ENCODE measurements around the gene PNPT1. TPM values are rescaled to one million over a fixed set of nuclear protein-coding genes. Genes with fewer than 3 reads are reported as not detected.

Gene PNPT1
- total and polyA plus RNA-seq, 3 donors from 2014 or later: 15.7 to 20.0 (median 16.8) TPM

DNA sequence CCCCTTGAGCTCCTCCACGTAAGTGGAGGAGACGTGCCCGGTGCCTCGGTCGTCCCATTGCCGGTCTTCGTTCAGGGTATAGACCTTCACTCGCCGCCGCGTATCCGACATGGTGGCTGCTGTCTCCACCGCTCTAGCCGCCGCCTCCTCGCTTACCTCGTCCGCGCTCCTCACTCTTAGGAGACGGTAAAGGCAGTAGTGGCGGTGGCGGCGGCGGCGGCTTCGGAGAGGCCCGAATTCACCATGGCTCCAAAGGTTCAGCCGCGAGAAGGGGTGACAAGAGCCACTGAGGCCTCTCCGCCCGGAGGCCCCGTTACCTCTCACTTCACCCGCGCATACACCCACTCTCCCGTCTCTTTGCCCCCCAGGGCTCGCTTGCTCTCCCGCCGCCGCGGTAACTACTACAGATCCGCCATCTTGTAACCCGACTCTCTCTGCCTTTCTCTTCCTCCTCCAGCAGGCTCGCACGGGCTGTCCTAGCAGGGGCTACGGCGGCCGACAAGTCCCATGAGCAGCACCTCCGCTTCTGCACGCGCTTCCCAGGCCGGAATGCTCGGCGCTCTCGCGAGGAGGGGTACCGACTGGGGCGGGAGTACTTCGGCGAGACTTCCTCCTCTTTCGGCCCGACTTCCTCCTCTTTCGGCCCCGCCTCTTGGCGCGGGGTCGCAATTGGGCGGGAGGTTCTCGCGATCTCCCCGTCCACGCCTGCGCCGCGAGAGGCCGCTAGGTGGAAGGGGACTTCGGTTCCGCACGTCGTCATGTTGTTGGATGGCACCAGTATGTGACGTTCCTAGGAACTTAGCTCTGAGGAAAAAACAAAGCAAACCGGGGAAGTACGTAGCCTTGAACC lies 76.2 kb downstream of the PNPT1 start, which contains the start of gene PPP4R3B:
Gene PPP4R3B (minus strand): TSS at position 448 of the 850 bp plus-strand sequence. CDS start 337 bp downstream, at position 111.
- 0 to 1% methylated on average over 50 to 80 of the region's 82 CpGs for WGBS, 2 donors
- Histone ChIP-seq H3K27ac (peak within 1 kb of the TSS; percentile 96 to 97), H3K36me3 (ENCODE audit: low read depth, missing control alignments) (no peaks in the 10 kb centered on the region), H3K4me1 (peaks cover 19% of the 10 kb centered on the region), H3K9me3 (no peaks in the 10 kb centered on the region), H3K27me3 (no peaks in the 10 kb centered on the region), H3K4me3 (peak within 1 kb of the TSS; percentile 88 to 97)
- TF ChIP-seq, protein P1, sequence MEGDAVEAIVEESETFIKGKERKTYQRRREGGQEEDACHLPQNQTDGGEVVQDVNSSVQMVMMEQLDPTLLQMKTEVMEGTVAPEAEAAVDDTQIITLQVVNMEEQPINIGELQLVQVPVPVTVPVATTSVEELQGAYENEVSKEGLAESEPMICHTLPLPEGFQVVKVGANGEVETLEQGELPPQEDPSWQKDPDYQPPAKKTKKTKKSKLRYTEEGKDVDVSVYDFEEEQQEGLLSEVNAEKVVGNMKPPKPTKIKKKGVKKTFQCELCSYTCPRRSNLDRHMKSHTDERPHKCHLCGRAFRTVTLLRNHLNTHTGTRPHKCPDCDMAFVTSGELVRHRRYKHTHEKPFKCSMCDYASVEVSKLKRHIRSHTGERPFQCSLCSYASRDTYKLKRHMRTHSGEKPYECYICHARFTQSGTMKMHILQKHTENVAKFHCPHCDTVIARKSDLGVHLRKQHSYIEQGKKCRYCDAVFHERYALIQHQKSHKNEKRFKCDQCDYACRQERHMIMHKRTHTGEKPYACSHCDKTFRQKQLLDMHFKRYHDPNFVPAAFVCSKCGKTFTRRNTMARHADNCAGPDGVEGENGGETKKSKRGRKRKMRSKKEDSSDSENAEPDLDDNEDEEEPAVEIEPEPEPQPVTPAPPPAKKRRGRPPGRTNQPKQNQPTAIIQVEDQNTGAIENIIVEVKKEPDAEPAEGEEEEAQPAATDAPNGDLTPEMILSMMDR (IDR thresholded peaks at IDR 0.05): peak; percentile 37 to 81 (median 79)
- peak; percentile 92 for TF ChIP-seq POLR2A (IDR thresholded peaks at IDR 0.05)
- DNase-seq: peak; percentile 99
- intact Hi-C loops (cut with DNase I; ENCODE audit: low total_unique reads): no loop called here

DNA sequence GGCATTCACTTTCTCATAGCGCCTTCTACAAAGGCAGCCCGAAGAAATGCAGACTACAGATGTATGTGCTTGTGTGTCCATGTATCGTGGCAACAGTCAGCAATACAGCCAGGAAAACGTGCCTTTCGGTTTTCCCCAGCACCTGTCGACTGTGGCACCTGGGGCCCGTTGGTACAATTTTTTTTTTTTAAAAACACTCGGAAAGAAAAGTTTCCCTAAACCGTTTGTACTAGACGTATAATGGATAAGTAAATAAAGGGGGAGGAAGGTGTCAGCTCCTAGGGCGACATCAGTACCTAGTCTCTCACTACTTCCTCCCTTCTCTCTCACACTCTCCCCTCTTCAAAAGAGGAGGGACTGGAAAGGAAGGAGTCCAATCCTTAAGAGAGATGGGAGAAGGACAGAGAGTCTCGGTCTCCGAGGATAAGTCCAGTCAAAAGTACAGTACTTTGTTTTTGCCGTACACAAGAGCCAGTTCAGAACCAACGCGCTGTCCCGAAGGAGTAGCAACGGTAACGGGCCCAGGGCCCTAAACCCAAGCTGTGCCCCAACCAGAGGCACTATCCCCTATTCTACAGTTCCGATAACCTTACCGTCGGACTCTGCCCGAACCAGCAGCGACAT lies 77.0 kb downstream of the PNPT1 start:
- Histone ChIP-seq H3K4me3 (peak overlapping the region; percentile 88 to 97), H3K4me1 (peaks cover 19% of the 10 kb centered on the region), H3K27me3 (no peaks in the 10 kb centered on the region), H3K36me3 (ENCODE audit: low read depth, missing control alignments) (no peaks in the 10 kb centered on the region), H3K27ac (peak overlapping the region; percentile 96 to 97), H3K9me3 (no peaks in the 10 kb centered on the region)
- WGBS, 2 donors: 0 to 1% methylated on average over 24 of the region's 24 CpGs
- intact Hi-C loops (cut with DNase I; ENCODE audit: low total_unique reads): no loop called here
- peak; percentile 55 for DNase-seq
- no peak for TF ChIP-seq POLR2A (IDR thresholded peaks at IDR 0.05)
- TF ChIP-seq, protein P1 (IDR thresholded peaks at IDR 0.05): no peak

DNA sequence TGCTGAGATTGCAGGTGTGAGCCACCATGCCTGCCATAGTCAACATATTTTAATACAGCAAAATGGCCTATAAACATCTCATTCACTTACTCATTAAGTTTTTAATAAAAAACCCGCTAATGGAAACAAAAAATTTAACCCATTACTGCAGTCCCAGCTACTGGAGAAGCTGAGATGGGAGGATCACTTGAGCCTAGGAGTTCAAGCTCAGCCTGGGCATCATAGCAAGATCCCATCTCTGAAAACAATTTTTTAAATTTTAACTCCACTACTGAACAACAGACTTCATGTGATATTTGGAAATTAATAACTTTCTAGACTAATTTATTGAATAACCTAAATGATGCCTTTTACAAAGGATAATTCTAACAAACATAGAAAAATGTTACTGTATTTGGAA lies 81.6 kb downstream of the PNPT1 start:
- H3K27ac ChIP-seq: no peak overlapping the region
- H3K27me3 ChIP-seq: no peaks in the 10 kb centered on the region
- 95 to 97% methylated on average over 1 of the region's 1 CpG for WGBS, 2 donors
- H3K4me1 ChIP-seq: peaks cover 4% of the 10 kb centered on the region
- TF ChIP-seq, protein P1 (IDR thresholded peaks at IDR 0.05): no peak
- no peak for TF ChIP-seq POLR2A (IDR thresholded peaks at IDR 0.05)
- intact Hi-C loops (cut with DNase I; ENCODE audit: low total_unique reads): no loop called here
- DNase-seq: no peak
- no peaks in the 10 kb centered on the region for H3K9me3 ChIP-seq
- no peak overlapping the region for H3K4me3 ChIP-seq
- H3K36me3 ChIP-seq (ENCODE audit: low read depth, missing control alignments): no peaks in the 10 kb centered on the region

DNA sequence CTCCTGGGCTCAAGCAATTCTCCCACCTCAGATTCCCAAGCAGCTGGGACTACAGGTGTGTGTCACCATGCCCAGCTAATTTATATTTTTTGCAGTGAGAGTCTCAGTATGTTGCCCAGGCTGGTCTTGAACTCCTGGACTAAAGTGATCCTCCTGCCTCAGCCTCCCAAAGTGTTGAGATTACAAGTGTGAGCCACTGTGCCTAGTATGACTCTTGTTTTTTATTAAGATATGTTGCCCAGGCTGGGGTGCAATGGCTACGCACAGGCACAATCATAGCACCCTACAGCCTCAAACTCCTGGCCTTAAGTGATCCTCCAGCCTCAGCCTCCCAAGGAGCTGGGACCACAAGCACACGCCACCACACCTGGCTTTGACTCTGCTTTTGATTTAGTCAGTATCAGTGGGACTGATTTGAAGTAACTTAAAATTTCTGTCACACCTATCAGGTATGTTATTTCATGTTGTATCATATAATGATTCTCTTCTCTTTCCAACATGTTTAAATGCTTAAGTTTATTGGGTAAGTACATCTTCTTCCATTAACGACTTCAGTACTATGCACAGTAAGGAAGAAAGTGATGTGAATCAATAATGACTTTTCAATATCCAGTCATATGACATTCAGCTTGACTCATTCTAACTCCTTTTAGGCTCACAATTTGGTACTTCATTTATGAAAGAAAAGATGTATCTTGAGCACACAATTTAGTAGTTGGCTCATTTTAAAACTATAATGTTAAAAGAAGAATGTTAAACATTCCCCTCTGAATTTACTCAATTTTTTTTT lies 82.5 kb downstream of the PNPT1 start:
- no peak for DNase-seq
- Histone ChIP-seq H3K4me1 (peaks cover 4% of the 10 kb centered on the region), H3K36me3 (ENCODE audit: low read depth, missing control alignments) (no peaks in the 10 kb centered on the region), H3K4me3 (no peak overlapping the region), H3K27me3 (no peaks in the 10 kb centered on the region), H3K27ac (no peak overlapping the region), H3K9me3 (no peaks in the 10 kb centered on the region)
- no peak for TF ChIP-seq POLR2A (IDR thresholded peaks at IDR 0.05)
- TF ChIP-seq, protein P1 (IDR thresholded peaks at IDR 0.05): no peak
- intact Hi-C loops (cut with DNase I; ENCODE audit: low total_unique reads): no loop called here
- 94 to 96% methylated on average over 3 of the region's 3 CpGs for WGBS, 2 donors

Data from testis (tissue), 3 donors.